ENCODE results near the gene MUC21.
A peak's percentile ranks its signal among the peaks of the same experiment; 100 is the strongest.
"Not testable (repeated sequence)": the region's sequence is repeated elsewhere in the genome, so short reads cannot be mapped to it uniquely, and the experiment has no call there.

Gene MUC21

GRCh38 chr6:30969171-30969570 lies 14.3 kb upstream of the MUC21 start:
- DNase-seq (ENCODE audit: low spot score), result not testable (repeated sequence)

GRCh38 chr6:30970946-30971345 lies 12.6 kb upstream of the MUC21 start:
- DNase-seq (ENCODE audit: low spot score), result no peak

- no peak for DNase-seq (ENCODE audit: low spot score)
These were observed 10.7 kb upstream of the MUC21 start for GRCh38 chr6:30972816-30973215.

- no peak for DNase-seq (ENCODE audit: low spot score)
These were observed 8.8 kb upstream of the MUC21 start for GRCh38 chr6:30974490-30975252.

- DNase-seq (ENCODE audit: low spot score), result no peak
These were observed 4.4 kb upstream of the MUC21 start for GRCh38 chr6:30979141-30979540.

GRCh38 chr6:30979690-30980089 lies 3.8 kb upstream of the MUC21 start:
- DNase-seq (ENCODE audit: low spot score), result no peak

GRCh38 chr6:30981942-30982772 lies 1.4 kb upstream of the MUC21 start:
- DNase-seq (ENCODE audit: low spot score), result peak; percentile 44

GRCh38 chr6:30985490-30985889 lies 2.0 kb downstream of the MUC21 start:
- DNase-seq (ENCODE audit: low spot score), result no peak

GRCh38 chr6:30987304-30987703 lies 3.8 kb downstream of the MUC21 start:
- DNase-seq (ENCODE audit: low spot score), result no peak

GRCh38 chr6:30988209-30988825 lies 4.8 kb downstream of the MUC21 start:
- DNase-seq (ENCODE audit: low spot score), result no peak

GRCh38 chr6:30990422-30991086 lies 7.0 kb downstream of the MUC21 start:
- DNase-seq (ENCODE audit: low spot score), result peak; percentile 32

GRCh38 chr6:30991891-30992290 lies 8.4 kb downstream of the MUC21 start:
- no peak for DNase-seq (ENCODE audit: low spot score)

- DNase-seq (ENCODE audit: low spot score), result no peak
These were observed 13.8 kb downstream of the MUC21 start for GRCh38 chr6:30997301-30997700.

GRCh38 chr6:30998785-30999184 lies 15.3 kb downstream of the MUC21 start:
- DNase-seq (ENCODE audit: low spot score), result no peak

- DNase-seq (ENCODE audit: low spot score), result not testable (repeated sequence)
These were observed 16.7 kb downstream of the MUC21 start for GRCh38 chr6:31000067-31000860.

- DNase-seq (ENCODE audit: low spot score), result no peak
These were observed 17.9 kb downstream of the MUC21 start for GRCh38 chr6:31001281-31001888.

GRCh38 chr6:31002471-31002870 lies 19.0 kb downstream of the MUC21 start:
- no peak for DNase-seq (ENCODE audit: low spot score)

- DNase-seq (ENCODE audit: low spot score), result no peak
These were observed 21.3 kb downstream of the MUC21 start for GRCh38 chr6:31004794-31005193.

- no peak for DNase-seq (ENCODE audit: low spot score)
These were observed 21.9 kb downstream of the MUC21 start for GRCh38 chr6:31005249-31006020.

GRCh38 chr6:31007694-31008093 lies 24.2 kb downstream of the MUC21 start:
- peak; percentile 91 for DNase-seq (ENCODE audit: low spot score)
